GM21576 (cell line): ENCODE measurements around the gene USP19.

Experiments used
- ATAC-seq: cut with Tn5 transposase; IDR thresholded peaks from one replicate; pipeline ENCODE4 v1.9.1; 2021; ENCODE audit warnings: mild to moderate bottlenecking, moderate library complexity; ENCODE audit not compliant: unreplicated experiment

The USP19 gene

DNA sequence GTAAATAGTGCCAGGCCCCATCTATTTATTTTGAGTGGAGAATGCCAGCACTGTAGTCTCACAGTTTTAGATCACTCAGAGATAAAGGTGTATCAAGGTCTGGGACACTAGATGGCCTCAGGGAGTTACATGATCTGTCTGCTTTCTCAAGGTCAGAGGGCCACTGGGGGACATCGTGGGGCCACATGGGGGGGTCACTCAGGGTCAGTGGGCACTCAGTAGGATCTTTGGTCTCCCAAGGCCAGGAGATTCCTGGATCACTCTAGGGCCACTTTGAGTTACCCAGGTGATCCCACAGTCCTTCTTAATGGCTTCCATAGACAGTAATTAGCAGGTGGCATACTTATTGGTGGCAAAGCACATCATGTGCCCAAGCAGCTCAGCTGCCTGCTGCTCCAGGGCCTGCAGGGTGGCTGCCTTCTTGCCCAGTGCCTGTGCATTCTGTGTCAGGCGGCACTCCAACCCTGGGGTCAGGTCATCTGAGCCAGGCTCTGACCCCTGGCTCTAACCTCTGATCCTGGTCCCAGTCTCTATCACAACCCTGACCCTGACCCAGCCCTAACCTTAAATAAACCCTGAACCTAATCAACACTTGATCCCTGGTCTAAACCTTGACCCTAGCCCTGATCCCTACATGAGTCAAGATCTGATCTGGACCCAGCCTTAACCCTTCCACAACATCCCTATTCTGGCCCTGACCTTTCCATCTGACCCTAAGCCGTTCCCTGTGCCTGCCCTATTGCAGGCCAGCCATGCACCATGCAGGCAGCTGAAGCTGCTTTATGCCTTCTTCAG lies 14.0 kb upstream of the USP19 start:
- ATAC-seq: no peak

- no peak for ATAC-seq
Measured at GRCh38 chr3:49133226-49133951, 12.8 kb upstream of the USP19 start.

DNA sequence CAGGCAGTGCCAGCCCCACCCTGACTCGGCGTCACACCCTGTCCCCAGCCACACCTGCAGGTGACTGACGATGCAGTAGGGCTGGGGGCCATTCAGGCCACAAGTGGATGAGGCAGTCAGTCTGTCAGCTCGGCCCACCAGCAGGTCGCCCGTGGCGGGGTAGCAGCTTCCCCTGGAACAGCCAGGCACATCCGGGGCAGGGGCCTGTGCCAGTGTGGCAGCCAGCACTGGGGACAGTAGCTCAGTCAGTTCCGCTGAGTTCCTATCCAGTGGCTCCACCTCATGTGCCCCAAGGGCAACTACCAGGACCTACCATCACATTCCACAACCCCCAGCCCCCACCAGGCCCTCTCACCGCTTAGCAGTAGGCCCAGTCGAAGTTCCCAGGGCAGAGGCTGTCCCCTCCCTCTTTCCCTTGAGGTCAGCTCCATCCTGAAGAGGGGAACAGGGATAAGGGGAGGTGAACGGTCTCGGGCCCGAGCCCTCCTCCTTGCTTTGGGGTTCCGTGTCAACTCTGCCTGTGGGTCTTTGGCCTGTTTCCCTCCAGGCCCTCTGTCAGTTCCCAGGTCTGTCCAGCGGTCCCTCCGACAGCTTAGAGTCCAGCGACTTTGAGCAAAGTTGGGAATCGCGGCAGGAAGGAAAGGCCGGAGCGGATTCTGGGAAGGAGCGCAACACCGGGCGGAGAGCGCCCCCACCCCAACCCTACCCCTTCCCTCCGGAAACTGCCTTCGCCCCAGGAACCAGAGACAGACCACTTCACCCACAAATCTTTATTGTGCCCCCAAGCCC lies 12.0 kb upstream of the USP19 start, which contains the start of gene LAMB2:
LAMB2 (minus strand) TSS at position 614 of the 789 bp plus-strand sequence; CDS start at position 431, 183 bp downstream.
- no peak for ATAC-seq

DNA sequence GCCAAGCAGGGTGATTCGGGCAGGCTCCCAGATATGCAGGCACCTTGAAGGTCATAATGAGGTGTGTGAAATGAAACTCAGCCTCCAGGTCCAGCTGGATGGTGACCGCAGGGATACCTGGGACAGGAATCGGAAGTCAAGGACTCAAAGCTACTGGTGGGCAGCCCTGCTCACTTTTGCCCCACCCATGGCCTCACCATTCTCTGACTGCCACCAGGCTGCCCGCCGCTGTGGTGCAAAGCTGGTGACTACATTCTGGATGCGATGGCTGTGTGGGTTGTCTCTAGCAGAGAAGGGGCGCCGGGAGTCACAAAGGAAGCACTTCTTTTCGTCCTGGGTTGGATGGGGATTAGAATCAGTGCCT lies 11.4 kb upstream of the USP19 start:
- no peak for ATAC-seq

DNA sequence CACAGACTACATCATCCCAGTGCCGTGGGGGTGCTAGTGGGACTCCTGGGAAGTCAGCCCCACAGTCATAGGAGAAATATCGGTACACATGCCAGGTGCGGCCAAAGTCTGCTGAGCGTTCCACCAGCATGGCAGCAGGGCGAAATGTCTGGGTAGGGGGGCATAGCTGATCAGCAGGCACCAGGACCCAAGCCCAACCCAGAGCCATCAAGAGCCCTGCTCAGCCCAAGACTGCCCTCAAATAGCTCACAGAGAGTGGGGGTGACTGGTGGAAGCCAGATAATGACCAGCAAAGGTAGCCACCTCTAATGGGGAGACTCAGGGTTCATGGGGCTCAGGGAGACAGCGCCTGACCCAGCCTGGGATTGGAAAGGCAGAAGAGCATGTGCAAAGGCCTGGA lies 11.0 kb upstream of the USP19 start:
- ATAC-seq: no peak

DNA sequence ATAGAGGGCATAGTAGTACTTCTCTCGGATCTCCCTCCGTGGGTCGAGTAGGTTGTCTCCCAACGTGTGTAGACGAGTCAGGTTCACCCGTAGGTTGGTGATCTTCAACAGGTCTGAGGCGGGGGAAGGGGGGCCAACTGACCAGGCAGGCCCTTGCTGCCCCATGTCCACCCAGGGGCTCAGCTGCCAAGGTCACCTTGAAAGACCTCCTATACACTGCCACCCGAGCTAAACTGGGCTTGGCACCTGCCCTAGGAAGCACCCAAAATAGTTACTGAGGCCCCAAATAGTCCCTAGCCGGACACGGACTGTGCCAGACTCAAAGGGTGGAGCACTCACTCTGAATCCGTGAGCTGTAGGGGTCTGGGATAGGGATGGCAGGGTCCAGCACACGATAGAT lies 10.4 kb upstream of the USP19 start:
- ATAC-seq: no peak

- no peak for ATAC-seq
Measured at GRCh38 chr3:49124991-49125670, 4.5 kb upstream of the USP19 start.

- ATAC-seq: no peak
Measured at GRCh38 chr3:49124203-49124602, 3.6 kb upstream of the USP19 start.

DNA sequence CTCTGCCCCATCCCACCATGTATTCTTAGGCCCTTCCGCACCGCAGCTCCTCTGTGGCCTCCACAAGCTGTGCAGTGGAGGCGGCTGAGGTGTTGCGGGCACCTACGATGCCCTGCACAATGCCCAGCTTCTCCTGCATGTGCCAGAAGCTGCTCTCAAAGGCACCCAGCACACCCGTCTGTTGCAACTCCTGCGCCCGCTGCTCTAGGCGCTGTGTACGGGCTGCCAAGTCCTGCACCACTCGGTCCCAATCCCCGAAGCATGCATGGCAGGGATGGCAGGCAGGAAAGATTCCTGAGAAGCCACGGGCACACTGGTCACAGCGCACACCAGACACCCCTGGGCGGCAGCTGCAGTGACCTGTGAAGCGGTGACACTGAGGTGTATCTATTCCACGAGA lies 3.1 kb upstream of the USP19 start:
- no peak for ATAC-seq

DNA sequence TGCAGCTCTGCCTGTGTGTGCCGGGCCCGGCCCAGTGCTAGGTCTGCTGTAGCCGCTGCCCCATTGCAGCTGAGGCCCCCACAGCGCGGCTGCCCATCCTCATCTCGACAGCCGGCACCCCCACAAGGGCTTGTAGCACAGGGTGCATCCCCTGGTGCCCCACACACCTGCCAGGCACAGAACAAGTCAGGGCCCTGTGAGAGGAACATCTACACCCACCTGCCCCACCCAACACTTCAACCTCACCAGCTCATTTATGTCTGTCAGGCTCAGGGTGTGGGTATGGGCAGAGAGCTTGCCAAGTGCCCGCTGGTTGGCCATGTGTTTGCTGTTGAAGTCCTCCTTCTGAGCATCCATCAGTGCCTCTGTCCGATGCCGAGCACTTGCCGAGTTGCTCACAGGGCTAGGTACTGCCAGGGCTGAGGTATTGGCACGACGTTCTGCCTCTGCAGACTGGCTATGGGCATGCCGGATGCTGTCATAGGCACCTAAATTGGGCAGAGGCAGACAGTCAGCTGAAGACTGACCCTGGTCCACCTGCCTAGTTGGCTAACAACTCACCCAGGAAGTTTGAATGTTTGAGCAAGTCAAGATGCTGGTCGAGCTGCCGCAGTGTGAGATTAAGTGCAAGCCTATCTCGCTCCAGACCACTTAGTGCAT lies 2.4 kb upstream of the USP19 start:
- ATAC-seq: no peak

GRCh38 chr3:49122451-49122850 lies 1.8 kb upstream of the USP19 start:
- ATAC-seq: no peak

GRCh38 chr3:49122022-49122421 lies 1.4 kb upstream of the USP19 start:
- ATAC-seq: no peak

DNA sequence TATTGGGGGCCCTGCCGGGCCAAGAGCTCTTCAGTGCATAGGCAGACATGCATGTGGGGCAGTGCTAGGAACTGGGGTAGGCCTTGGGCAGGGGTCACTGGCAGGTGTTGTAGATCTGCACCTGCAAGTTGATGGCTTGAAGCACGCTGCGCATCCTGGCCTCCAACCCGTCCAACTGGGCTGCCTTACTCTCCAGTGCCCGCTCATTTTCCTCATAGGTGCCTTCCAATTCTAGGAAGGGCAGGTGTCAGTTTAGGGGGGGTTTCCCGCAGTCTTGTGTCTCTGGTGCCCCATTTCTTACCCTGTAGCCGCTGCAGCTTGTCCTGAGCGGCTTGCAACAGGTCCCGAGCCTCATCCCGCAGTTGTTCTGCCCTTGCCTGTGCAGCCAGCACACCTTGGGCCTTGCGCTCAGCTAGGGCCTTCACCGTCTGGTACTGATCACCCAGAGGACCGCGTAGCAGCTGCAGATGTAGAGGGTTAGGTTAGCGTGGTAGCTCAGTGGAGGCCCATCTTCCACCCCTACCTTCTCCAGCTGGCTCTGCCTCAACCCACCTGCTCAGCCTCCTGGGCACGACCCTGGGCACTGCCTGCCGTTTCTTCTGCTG lies 611 bp upstream of the USP19 start:
- no peak for ATAC-seq

DNA sequence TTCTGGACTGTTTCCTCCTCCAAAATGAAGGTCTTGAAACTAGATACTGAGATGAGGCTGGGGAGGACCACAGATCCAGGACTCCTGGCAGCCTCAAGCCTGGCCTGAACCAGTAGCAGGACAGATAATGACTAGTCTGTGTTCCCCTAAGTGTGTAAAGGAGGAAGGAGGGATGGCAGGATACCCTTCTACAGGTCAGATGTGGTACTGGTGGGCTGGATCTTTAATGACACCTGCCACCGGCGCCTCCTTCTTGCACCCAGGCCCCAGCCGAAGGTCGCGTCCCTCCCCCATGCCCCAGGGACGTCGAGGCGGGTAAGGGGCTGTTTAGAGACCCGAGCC lies 556 bp downstream of the USP19 start:
- no peak for ATAC-seq

GRCh38 chr3:49119439-49119838 lies 1.2 kb downstream of the USP19 start:
- no peak for ATAC-seq

- ATAC-seq: no peak
Measured at GRCh38 chr3:49119036-49119435, 1.6 kb downstream of the USP19 start.

GRCh38 chr3:49112262-49112661 lies 8.4 kb downstream of the USP19 start:
- no peak for ATAC-seq

DNA sequence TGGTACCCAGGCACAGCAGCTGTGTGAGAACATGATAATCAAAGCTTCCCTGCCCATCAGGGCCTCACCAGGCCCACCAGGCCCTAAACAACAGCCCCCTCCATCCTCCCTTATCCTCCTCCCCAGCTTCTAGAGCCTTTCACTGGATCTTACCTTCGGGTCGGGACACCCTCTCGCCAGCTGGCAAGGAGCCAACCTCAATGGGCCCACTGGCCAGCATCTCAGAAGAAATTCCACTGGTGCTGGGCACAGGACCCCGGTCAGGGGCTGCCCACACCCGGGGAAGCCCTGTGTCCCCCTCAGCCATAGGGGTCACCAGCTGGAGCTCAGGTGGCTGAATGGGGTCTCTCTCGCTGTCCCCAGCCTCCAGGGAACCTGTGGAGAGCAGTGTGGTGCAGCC lies 9.3 kb downstream of the USP19 start:
- ATAC-seq: no peak

DNA sequence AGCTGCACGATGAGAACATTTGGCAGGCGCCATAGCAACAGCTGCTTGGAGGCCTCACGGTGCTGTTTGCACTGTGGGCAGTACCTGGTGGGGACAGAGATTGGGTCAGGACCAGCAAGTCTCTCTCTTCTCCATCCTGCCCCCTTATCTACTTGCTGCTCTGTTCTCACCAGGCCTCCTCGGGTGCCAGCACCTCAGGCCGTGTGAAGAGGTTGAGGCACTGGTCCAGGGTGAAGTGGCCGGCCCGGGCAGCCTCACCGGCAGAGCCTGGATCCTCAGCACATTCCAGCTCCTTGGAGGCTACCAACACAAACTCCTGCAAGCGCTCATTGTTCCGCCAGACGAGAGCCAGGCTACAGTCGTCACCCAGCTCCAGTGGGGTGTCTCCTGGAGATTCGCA lies 9.8 kb downstream of the USP19 start:
- no peak for ATAC-seq

GRCh38 chr3:49108346-49108745 lies 12.3 kb downstream of the USP19 start:
- ATAC-seq: no peak
